Retinal pigment epithelial cell (primary cell): ENCODE data around the gene ADAMTSL3.

ENCODE experiments used
- DNase-seq: peaks from one replicate; pipeline ENCODE4 v3.0.0-alpha.2; 2010; ENCODE audit warnings: low read depth
- H3K4me3 ChIP-seq: 2 replicates; pipeline ENCODE4 v1.5.1; 2011; ENCODE audit warnings: mild to moderate bottlenecking, low read length, control low read depth, moderate library complexity
- CTCF ChIP-seq: conservative IDR thresholded peaks from 2 replicates; pipeline ENCODE4 v1.5.1; 2011; ENCODE audit warnings: low read depth, low read length, control low read depth, inconsistent platforms

Gene ADAMTSL3

GRCh38 chr15:83786336-83786735, 132.4 kb downstream of the ADAMTSL3 start:
- TF ChIP-seq CTCF = no peak
- no peak overlapping the region for H3K4me3 ChIP-seq
- DNase-seq = no peak

- no peak for TF ChIP-seq CTCF
- no peak overlapping the region for H3K4me3 ChIP-seq
- DNase-seq = no peak
These were observed 139.1 kb downstream of the ADAMTSL3 start for GRCh38 chr15:83793069-83793468.

GRCh38 chr15:83794209-83794608, 140.3 kb downstream of the ADAMTSL3 start:
- no peak for DNase-seq
- TF ChIP-seq CTCF = no peak
- H3K4me3 ChIP-seq = no peak overlapping the region

- no peak for TF ChIP-seq CTCF
- H3K4me3 ChIP-seq = no peak overlapping the region
- DNase-seq = no peak
These were observed 155.4 kb downstream of the ADAMTSL3 start for GRCh38 chr15:83809345-83809744.

GRCh38 chr15:83810110-83810509, 156.2 kb downstream of the ADAMTSL3 start:
- H3K4me3 ChIP-seq = no peak overlapping the region
- no peak for DNase-seq
- TF ChIP-seq CTCF = no peak

GRCh38 chr15:83813682-83814081, 159.8 kb downstream of the ADAMTSL3 start:
- no peak for TF ChIP-seq CTCF

GRCh38 chr15:83815506-83815905, 161.6 kb downstream of the ADAMTSL3 start:
- peak; percentile 74 for DNase-seq
- no peak overlapping the region for H3K4me3 ChIP-seq
- no peak for TF ChIP-seq CTCF

More at GRCh38 chr15:83813682-83814081, 159.8 kb downstream of the ADAMTSL3 start:
- peak; percentile 47 for DNase-seq
- no peak overlapping the region for H3K4me3 ChIP-seq
